GM12801 (cell line): ENCODE measurements around the gene TTC7B.

Experiments used
- TF ChIP-seq, protein P1 (sequence below): IDR thresholded peaks from one replicate; pipeline ENCODE4 v1.5.1; 2011; ENCODE audit warnings: control low read depth; ENCODE audit not compliant: insufficient read length; ENCODE audit errors: extremely low read depth

Gene TTC7B

DNA sequence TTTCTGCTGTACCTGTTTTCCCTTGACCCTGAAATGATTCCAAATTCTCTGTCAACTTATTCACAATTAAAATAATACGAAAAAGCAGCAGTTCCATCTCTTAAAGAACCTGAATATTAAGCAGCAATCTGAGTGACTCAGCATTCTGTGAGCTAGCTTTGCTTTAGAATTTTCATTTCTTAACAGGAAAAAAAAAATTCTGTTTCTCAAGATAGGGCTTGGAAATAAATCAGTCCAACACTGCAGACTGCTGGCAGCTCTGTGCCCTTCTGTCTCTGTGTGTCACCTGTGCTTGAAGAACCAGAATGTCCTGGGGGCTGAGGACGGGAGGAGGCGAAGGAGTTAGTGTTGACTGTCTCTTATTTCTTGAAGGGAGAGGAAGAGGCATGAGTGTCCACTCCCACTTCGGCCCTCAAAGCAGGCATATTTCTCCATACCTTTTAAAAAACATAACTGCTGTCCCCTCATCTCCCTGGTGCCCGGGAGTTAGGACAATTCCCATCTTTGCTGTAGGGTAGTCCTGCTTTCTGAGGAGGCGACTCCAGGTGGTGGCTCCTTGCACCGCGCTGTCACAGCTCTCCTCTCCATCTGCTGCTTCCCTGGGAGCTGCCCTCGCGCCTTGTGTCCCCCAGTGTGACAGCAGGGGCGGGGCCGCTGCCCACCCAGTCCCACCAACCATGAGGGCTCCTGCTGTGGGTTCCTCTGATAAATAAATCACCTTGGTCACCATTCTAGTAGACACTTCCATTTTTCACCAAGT is 216.3 kb downstream of the TTC7B start:
- TF ChIP-seq, protein P1, sequence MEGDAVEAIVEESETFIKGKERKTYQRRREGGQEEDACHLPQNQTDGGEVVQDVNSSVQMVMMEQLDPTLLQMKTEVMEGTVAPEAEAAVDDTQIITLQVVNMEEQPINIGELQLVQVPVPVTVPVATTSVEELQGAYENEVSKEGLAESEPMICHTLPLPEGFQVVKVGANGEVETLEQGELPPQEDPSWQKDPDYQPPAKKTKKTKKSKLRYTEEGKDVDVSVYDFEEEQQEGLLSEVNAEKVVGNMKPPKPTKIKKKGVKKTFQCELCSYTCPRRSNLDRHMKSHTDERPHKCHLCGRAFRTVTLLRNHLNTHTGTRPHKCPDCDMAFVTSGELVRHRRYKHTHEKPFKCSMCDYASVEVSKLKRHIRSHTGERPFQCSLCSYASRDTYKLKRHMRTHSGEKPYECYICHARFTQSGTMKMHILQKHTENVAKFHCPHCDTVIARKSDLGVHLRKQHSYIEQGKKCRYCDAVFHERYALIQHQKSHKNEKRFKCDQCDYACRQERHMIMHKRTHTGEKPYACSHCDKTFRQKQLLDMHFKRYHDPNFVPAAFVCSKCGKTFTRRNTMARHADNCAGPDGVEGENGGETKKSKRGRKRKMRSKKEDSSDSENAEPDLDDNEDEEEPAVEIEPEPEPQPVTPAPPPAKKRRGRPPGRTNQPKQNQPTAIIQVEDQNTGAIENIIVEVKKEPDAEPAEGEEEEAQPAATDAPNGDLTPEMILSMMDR, result no peak

DNA sequence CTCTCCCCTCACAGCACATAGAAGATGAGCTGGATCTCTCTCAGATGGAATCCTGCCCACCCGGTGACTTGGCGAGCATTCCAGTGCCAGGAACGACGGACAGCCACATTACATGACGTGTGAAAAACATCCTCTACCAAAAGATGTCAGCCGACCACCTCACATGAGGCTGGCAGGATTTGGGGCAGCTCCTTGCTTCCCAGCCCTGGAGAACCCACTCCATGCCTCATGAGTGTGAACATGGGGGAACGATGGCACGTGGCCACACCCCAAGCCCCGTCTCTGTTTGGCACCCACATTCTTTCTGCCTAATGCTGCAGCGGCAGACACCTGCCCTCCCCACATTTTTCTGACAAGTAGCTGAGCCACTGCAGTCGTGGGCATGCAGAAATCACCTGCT is 216.9 kb downstream of the TTC7B start:
- TF ChIP-seq, protein P1, result no peak

DNA sequence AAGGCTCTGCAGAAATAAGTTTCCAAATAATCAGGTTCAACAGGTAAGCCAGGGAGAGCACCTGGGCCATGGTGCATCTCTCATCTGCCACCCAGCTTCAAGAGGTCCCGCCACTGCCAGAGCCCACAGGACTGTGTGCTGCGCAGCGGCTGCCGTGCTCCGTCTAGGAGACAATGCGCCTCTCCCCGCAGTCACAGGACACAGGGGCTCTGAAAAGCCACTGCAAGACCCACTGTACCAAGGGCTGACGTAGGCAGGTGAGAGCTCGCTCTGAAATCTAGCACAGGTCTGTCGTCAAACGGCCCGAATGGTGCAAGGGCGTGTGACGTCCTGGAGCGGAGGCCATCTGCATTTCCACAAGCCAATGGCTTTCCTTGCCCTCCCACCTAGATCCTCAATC is 218.3 kb downstream of the TTC7B start:
- TF ChIP-seq, protein P1, result no peak

DNA sequence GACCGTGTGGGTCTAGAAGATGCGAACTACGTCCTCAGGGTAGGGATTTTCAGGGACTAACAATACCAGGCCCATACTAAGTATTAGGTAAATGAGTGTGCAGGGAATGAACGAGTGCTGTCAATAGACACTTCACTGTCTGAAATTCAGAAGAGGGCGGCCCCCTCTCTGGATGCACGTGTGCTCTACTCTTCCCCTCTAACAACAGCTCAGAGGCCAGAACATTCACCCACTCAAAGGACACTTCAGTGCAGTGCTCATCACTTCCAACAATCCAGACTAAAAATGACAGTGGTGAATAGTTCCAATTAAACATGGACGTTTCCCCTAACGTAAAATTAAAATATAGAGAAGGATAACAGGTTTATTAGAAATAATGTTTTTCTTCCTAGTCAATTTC is 219.5 kb downstream of the TTC7B start:
- TF ChIP-seq, protein P1, result no peak

DNA sequence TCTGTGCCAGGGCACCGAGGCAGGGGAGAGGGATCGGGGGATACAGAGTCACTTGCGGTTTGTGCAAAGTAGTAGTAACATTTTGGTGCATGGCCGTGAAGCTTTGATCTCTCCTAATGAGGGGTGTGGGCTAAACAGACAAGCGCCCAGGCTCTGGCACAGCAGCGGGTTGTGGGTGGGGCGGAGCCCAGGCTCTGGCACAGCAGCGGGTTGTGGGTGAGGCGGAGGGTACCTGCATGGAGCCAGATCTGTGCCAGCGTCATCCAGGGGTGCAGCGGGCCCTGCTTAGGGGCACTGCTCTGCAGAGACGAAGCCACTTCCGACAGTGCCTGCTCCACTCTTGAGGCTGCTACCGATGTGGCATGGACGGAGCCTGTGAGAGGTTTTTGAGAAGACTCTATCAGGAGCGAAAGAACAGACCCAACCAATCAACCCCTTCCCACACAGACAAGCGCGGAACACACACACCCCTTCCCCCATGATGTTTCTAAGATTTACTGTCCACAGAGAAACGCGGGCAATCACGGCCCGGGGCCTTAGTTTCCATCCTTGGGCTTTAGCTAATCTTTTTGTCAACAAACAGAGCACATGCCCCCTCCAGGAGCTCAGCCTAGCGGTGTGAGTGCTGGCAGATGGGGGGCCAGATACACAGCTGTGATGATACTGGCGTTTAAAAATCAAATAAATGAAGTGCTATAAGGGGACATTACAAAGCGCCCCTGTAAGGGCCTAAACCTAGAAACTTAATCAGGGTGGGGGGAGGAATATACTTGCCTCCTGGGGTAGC is 222.8 kb downstream of the TTC7B start:
- TF ChIP-seq, protein P1, result no peak

DNA sequence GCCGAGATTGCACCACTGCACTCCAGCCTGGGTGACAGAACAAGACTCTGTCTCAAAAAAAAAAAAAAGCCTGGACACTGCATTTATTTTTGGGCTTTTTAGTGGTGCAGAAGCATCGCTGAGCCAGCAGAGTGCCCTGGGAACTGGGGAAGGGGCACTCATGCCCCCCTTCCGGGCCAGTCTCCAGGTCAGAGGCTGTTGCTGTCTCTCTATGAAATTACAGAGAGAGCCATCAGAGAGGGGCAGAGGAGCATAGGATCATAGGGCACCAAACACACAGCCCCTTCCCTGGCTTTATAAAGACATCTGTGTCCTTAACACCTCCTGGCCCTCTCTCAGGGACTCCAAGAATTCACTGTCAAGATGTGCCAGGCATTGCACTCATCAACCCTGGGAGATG is 223.6 kb downstream of the TTC7B start:
- TF ChIP-seq, protein P1, result no peak

DNA sequence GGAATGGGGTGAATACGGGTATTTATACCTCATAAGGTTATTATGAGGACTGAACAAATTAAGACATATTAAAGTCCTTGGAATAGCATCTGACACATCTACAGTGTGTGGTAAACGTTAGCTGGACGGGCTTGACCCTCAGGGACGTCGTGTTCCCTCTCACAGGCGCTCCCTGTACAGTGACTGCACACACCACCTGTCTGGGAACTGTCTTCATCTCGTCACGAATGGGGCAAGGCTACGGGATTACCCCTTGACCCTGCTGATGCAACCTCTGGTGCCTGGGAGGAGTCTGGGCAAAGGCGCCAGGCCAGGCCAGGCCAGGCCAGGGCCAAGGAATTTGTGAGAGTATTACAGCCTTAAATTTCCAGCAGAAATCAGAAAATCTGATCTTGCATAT is 228.3 kb downstream of the TTC7B start:
- TF ChIP-seq, protein P1, result no peak
